Right kidney (tissue), 9 donors: Measurements from ENCODE around the gene CFAP299.
"Not testable (repeated sequence)": the region's sequence is repeated elsewhere in the genome, so short reads cannot be mapped to it uniquely, and the experiment has no call there.

ENCODE experiments used
- DNase-seq: peaks from one replicate; pipeline ENCODE4 v3.0.0-alpha.2; 2016
- long read RNA-seq, 8 donors: transcript quantifications; one replicate each; lab custom pipeline, GENCODE V29; 2026

Gene CFAP299
- long read RNA-seq, donor 1: 0 reads
- long read RNA-seq, donor 2: 0 reads
- long read RNA-seq, donor 3: 0 reads
- long read RNA-seq, donor 4: 0 reads
- long read RNA-seq, donor 5, partial matches to known transcripts: 0 of 1 reads
- long read RNA-seq, donor 5, other reads (novel, unspliced or antisense): 0 of 1 reads
- long read RNA-seq, donor 6: 0 reads
- long read RNA-seq, donor 7, partial matches to known transcripts: 0 of 3 reads
- long read RNA-seq, donor 7, other reads (novel, unspliced or antisense): 0 of 3 reads
- long read RNA-seq, donor 8: 0 reads

DNA sequence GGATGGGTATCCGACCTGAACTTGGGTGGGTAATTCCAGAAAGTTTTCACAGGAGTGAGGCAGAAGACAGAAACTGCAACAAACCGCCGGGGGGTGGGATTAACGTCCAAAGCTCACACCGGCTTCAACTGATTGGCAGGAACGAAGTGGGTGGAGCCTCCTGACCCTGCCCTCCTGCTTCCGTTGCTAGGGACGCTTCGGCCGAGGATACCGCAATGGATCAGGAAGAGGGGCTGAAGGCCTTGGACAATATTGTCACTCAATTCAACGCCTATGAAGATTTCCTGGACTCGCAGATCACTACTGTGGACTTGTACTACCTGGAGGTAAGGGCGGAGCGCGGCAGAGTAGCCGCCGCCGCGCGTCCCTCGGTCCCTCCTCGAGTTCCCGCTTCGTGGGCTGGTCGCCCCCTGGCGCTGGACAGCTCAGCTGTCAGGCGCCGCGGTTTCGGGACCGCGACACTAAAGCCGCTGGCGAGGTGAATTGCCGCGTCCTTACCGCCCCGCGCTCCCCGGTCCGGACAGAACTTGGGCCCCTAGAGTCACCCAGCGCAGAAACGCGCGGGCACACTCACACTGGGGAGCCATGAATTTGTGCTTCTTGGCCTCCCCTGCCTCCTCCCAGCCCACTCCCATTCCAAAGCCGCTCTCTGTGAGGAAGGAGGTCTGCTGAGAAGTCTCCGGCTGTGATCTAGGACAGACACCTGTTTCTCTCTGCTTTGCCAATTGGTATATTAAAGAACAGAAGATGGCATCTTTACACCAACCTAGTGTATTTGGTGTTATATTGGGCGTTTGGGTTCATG is at the start of gene CFAP299:
Gene CFAP299 (plus strand): TSS at position 177 of the 805 bp plus-strand sequence.
- peak; percentile 95 for DNase-seq

DNA sequence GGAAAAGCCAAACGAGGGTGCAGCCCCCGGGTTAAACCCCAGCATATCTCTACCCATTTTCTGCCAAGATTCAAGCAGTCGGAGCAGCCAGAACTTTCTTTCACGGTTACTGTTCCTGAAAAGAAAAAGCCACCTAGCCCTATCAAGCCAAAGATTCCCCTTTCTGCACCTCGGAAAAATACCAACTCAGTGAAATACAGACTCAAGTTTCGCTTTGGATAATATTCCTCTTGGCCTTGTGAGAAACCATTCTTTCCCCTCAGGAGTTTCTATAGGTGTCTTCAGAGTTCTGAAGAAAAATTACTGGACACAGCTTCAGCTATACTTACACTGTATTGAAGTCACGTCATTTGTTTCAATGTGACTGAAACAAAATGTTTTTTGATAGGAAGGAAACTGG is 49.1 kb upstream of the CFAP299 start:
- DNase-seq: no peak

DNA sequence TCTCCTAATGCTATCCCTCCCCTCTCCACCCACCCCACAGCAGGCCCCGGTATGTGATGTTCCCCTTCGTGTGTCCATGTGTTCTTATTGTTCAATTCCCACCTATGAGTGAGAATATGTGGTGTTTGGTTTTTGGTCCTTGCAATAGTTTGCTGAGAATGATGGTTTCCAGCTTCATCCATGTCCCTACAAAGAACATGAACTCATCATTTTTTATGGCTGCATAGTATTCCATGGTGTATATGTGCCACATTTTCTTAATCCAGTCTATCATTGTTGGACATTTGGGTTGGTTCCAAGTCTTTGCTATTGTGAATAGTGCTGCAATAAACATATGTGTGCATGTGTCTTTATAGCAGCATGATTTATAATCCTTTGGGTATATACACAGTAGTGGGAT is 44.9 kb upstream of the CFAP299 start:
- not testable (repeated sequence) for DNase-seq

DNA sequence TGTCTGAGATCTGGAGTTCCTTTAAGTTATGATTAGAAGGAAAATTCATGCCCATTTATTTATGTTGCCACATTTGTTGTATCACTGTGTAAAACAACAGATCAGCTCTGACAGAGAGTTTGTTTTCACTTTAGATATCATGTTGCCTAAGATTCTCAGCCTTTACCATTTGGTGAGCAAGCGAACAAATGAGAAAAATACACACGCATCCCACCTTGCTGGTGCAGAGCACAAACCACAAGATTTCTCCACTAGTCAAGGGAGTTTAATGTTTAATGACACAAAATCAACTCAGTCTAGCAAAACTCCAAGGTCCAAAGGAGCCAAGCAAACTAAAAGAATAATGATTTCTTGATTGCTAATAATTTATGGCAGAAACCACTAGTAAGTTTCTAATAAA is 41.3 kb upstream of the CFAP299 start:
- DNase-seq: no peak

DNA sequence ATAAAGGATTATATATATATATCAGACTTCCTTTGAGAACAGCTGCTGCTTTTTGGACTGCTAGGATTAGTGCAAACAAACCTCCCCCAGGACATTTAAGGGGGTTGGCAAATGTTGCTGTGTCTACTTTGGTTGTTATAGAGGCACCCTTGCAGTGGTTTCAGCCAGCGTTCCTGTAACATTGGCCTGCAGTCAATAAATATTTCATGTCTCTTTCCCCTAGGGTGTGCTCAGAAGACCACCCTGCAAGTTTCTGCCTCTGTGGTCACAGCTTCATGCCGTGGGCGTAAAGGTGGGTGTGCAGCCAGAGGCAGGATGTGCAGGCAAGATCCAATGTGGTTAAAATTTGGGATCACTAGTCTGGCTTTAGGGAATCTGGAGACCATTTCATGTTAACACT is 40.2 kb upstream of the CFAP299 start:
- no peak for DNase-seq

DNA sequence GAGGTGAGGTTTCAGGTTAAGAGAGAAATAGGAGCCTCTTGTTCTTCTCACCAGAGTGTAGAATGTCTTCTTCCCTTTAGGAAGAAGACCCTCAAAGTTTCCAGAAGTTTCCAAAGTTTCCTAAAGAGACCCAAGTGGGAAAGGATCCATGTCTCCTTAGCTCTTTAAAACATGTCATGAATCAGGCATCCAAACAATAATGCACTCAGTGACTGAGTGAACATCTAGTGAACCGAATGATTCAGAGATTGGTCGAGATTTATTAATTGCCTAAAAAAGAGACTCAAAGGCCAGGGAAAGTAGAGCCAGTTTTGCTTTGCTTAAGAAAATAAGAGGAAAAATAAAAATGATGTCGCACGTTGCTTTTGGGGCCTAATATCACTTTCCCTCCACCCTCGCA is 39.7 kb upstream of the CFAP299 start:
- no peak for DNase-seq

DNA sequence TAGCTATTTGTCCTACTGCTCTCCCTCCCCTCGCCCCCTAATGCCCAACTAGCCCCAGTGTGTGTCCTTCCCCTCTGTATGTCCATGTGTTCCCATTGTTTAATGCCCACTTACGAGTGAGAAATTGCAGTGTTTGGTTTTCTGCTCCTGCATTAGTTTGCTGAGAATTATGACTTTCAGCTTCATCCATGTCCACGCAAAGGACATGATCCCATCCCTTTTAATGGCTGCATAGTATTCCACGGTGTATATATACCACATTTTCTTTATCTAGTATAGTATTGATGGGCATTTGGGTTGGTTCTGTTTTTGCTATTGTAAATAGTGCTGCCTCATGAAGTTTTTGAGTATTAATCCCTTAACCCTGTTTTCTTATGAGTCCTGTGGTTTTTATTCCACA is 33.6 kb upstream of the CFAP299 start:
- DNase-seq: no peak

DNA sequence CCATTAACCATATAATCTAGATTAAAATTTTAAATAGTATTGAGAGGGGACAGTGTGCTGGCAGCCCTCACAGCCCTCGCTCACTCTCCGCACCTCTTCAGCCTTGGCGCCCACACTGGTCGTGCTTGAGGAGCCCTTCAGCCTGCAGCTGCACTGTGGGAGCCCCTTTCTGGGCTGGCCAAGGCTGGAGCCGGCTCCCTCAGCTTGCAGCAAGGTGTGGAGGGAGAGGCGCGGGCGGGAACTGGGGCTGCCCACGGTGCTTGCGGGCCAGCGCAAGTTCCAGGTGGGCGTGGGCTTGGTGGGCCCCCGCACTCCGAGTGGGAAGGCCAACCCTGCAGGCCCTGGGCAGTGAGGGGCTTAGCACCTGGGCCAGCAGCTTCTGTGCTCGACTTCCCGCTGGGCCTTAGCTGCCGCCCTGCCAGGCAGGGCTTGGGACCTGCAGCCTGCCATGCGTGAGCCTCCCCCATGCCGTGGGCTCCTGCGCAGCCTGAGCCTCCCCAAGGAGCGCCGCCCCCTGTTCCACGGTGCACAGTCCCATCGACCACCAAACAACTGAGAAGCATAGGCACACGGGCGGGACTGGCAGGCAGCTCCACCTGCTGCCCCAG is 32.8 kb upstream of the CFAP299 start:
- DNase-seq: no peak

DNA sequence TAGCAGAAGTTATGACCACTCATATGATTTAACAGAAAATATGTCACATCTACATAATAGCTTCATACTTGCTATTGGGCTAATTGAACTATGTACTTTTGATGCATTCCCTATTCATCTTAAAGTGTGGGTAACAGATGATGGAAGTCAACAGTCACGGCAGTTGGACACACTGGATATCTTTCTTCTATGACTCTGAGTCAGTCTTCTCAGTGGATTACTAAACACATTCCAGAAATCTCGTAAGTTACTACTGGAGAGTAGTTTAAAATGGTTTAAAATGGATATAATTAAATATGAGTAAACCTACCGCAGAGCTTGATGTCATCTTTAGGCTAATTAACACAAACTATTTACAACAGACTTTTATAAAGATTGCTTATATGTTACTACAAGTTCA is 30.1 kb upstream of the CFAP299 start:
- DNase-seq: no peak

DNA sequence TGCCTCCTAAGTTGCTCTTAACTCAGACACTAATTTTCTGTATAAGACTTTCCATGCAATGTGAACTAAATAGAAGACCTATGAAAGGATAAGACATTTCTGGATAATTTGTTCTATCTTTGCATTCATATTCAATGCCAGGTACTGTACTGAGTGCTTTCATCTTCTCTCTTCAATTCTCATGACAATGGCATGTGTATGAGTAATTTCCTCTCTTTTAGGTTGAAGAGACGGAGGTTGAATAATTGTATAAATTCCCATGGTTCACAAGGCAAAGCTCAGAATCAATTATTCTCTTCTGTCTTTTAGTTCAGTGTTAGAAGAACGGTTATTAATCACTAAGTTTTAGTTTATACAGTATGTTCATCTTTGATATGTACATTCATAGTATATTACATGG is 29.3 kb upstream of the CFAP299 start:
- no peak for DNase-seq

DNA sequence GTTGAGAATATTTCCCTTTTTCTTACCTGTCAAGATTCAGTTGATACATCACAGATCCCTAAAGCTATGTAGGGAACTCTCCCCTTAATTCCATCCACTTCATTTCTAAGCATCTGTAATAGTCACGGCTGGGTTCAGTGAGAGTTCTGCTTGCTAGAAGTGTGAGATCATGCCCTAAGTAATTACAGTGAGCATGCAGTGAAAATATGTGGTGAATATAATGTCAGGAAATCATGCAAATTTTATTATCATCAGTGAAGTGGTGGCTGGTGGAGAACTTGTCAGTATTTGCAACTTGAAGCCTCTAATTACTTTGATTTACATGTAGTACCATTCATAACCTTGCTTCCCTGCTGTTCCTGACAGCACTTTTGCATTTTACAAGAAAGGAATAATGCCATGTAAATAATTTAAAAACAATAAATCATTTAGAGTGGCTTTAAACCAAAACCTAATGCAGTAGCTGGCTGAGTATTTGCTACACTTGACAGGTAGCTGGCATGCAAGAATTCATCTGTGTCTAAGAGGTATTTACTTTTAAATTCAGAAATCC is 28.3 kb upstream of the CFAP299 start:
- DNase-seq: no peak

DNA sequence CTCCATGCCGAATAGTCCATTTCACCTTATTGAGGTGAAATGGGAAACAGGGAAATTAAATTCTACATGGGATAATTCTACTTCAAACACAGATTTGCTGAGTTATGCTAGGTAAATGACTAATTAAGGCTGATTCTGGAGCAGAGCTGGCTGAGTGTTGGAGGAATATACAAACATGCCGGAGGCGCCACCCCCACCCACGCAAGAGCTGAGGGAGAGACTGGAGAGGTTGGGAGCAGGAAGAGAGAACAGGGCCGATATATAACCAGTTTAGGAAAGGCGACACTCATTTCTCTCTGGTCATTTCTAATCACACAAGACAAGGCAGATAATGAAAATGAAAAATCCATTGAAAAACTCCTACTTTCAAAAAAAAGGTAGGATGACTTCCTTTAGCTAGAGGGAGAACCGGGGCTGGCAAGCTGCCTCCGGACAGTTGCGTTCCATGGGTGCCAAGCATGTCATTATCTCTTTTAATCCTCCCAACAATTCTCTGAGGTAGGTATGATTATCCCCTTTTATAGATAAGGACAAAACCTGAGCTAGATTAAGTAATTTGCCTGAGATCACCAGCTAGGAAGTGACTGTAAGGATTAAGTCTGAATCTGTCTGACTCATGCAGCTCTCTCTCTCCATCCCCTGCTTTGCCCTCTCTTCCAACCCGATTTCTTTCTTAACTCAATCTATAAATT is 27.6 kb upstream of the CFAP299 start:
- DNase-seq: no peak

DNA sequence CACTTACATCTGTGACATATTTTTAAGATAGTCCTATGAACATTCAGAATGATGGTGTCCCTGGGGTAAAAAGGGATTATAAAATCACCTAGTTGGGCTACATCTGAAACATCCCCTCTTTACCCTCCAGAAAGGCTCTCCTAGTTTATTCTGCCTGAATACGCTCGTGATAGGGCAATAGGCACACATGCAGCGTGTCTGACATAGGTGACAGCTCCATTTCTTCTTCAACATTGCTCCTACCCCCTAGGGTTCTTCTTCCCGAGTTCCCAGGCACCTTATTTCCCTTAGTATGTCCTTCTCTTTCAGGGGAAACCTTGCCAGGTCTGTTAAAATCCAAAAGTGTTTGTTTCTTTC is 27.1 kb upstream of the CFAP299 start:
- no peak for DNase-seq

DNA sequence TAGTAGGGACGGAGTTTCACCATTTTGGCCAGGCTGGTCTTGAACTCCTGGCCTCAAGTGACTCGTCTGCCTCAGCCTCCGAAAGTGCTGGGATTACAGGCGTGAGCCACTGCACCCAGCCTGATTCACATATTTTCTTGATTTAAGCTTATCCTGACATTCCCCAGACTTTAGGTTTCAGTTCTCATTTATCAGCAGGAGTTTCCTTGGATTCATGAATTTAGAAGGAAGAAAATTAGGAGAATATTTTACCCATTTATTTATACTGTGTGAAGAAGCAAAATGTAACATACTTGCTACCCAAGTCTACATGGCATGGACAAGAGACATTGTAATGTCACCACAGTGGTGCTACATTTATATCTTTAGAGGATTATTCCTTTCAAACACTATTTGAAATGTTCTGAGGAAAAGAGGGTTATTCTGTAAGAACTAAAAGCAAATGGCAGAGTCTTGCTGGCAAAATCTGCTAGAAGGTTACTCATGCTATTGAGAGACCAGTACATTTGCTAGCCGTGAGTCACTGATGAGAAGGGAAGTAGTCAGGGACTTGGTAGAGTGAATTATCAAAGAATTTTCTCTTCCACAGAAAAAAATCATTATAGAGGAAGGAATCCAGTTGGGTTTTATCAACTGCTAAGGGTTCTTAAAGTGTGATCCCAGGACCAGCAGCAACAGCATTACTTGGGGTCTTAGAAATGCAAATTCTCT is 26.1 kb upstream of the CFAP299 start:
- DNase-seq: no peak

DNA sequence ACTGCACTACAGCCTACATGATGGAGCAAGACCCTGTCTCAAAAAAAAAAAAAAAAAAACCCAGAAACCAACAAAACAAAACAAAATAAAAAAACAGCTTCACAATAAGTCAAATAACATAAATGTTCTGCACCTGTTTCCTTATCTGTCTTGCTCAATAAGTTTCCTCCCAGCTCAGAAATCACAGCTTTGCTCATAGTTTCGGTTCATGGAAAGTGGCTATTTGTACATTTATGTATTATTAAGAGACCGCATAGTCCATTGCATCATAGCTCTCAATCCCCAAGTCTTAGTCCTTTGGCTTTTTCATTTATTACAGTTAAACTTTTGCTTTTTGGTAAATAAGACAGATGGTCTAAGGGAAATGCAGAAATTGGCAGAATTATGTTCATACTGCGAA is 24.4 kb upstream of the CFAP299 start:
- no peak for DNase-seq

DNA sequence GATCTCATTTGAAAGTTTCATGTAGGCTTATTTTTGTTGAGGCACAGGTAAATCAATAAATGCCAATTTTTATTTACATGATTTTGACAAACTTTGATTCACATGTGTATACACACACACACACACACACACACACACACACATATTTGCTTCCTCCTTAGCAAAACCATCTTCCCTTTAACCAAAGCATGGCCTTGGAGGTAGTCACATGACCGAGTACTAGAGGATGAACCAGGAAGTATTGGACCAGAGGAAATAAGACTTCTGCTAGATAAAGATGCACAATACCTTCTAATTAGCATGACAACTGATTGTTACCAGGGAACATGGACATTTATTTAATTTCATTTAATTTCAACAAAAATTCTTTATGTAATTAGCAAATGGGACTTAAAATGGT is 23.4 kb upstream of the CFAP299 start:
- DNase-seq: no peak

DNA sequence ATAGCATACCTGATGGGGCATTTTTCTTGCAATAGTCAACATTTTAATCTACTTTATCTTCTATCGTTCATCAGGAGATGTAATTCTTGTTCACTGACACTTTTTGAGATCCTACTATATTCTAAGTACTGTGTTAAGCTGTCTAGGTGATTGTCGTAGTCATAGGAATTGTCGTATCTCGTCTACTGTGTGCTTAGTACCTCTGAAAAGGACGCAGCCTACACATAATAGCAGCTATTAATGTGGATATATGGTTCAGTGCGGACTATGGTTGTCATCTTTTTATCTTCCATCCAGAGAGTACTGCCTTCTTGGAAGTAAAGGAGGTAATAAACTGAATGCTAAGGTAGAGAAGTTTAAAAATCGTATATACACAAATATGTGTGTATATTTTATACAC is 21.9 kb upstream of the CFAP299 start:
- DNase-seq: no peak

DNA sequence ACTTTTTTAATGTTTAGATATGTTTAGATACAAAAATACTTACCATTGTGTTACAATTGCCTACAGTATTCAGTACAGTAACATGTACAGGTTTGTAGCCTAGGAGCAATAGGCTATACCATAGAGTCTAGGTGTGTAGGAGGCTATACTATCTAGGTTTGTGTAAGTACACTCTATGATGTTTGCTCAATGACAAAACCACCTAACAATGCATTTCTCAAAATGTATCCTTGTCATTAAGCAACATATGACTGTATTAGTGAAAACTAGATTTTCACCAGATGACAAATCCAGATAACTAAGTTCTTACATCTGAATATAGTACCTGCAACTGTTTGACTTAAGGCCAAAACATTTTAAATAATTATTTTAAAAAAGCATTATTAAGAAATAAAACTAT is 19.7 kb upstream of the CFAP299 start:
- DNase-seq: not testable (repeated sequence)

DNA sequence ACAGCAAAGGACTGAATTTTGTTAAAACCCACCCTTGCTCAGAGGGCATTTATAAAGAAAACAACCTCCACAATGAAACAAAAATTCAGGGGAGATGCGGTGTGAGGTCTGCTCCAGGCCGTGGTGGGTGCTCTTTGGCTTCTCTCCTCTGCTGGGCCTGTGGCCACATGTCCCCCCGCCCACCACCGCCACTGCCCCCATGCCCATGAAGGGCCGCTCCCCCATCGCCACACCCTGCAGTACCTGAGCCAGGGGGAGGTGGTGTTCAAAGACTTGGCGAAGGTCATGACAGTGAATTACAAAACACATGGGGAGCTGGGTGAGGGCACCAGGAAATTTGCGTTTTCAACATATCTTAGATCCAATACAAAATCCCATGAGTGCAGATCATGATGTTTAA is 14.2 kb upstream of the CFAP299 start:
- no peak for DNase-seq

DNA sequence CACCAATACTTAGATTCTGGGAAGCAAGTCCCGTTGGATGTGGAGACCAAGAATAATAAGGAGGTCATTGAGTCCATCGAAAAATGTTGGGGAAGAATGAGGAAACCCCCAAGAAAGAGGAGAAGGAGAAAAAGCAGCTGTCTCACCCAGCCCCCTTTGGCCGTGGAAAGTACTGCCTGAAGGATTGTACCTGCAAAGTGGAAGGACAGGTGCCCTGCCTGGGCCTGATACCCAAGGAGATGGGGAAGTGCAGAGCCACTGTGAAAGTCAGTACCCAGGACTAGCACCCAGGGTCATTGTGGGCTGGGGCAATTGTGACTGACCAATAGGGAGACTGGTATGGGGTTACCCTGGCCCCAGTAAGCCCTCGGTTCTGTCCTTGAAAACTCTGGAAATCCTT is 13.8 kb upstream of the CFAP299 start:
- no peak for DNase-seq

DNA sequence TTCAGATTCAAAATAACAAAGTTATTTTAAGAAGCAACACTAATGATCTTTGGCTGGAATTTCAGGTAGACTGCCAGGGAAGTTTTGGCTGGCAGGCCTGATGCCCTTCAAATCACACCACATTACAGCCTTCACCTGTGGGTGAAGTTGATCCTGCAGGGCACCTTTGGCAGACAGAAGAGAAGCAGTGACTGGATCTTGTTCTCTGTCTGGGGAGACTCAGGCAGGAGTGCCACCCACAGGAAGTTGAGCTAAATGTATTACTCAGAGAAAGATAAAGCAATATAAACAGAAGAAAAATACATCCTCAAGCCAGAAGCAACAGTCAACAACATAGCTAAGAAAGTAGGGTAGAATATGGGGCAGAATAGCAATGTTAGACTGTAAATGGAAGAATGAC is 12.8 kb upstream of the CFAP299 start:
- DNase-seq: no peak

DNA sequence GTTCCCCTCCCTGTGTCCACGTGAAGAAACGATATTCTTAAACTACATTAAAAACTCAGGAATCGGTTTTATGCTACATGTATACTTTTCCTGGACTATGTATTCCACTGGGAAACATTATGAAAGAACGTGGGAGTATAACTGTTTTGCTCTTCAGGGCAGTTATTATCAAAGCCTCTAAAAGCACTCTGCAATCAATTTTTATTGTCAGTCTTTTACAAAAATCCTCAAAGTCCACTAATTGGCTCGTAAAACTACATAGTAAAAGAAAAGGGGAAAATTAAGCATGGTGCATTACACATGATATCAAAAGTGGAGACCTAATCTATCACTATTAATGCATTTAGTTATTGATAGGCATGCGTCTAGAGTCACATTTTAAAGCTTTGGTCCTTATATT is 11.4 kb upstream of the CFAP299 start:
- no peak for DNase-seq
